ENCODE data around the gene ZNF445.

GRCh38 chr3:44402548-44402947 is 74.9 kb downstream of the ZNF445 start:
- TF ChIP-seq CTCF (conservative IDR thresholded peaks at IDR 0.05) (no peak), EZH2 (IDR thresholded peaks at IDR 0.05; ENCODE audit: low read depth) (no peak)

Measured in PC-9 (cell line).